ENCODE measurements around the gene INPP5J. TPM values are rescaled to one million over a fixed set of nuclear protein-coding genes. Genes with fewer than 3 reads are reported as not detected.

INPP5J gene
- polyA plus RNA-seq, 1 donor from 2014 or later, result 3.7 TPM

Small RNAs within 50 kb of the gene (small RNA-seq; reads per million reads assigned to genes)
- gene MIR3928, result 0 to 5.1 (median 3.1) reads per million in 3 experiments

Other genes with a start within 250 kb of the INPP5J start
- gene MORC2, start 154.2 kb upstream of the INPP5J start, polyA plus RNA-seq, result 15.1 and 16.2 TPM in 2 replicates
- 73.5 and 77.9 TPM in 2 replicates for gene TUG1, start 153.7 kb upstream of the INPP5J start, polyA plus RNA-seq
- gene SMTN, start 41.6 kb upstream of the INPP5J start, polyA plus RNA-seq, result 2.8 and 3.4 TPM in 2 replicates
- gene SELENOM, start 15.4 kb upstream of the INPP5J start, polyA plus RNA-seq, result 6.3 and 6.6 TPM in 2 replicates
- gene PLA2G3, start 17.5 kb downstream of the INPP5J start, polyA plus RNA-seq, result not detected in 2 replicates
- gene RNF185, start 37.2 kb downstream of the INPP5J start, polyA plus RNA-seq, result 38.5 and 42.2 TPM in 2 replicates
- 44.2 and 52.8 TPM in 2 replicates for gene LIMK2, start 89.3 kb downstream of the INPP5J start, polyA plus RNA-seq
- 32.0 and 38.4 TPM in 2 replicates for gene PIK3IP1, start 169.5 kb downstream of the INPP5J start, polyA plus RNA-seq
- 33.5 and 35.8 TPM in 2 replicates for gene PATZ1, start 223.4 kb downstream of the INPP5J start, polyA plus RNA-seq